Right lobe of liver (tissue), 4 donors: Measurements from ENCODE around the gene HIP1.

Experiments
- POLR2A ChIP-seq: fragments of 450-650 bp; IDR thresholded peaks from one replicate; pipeline ENCODE4 v1.6.1; 2017; ENCODE audit warnings: antibody characterized with exemption, mild to moderate bottlenecking
- TF ChIP-seq, protein P1 (sequence below), 4 donors: fragments of 200-600 bp in 3 of 4; fragments of 450-650 bp in 1 of 4; IDR thresholded peaks; one replicate each; pipeline versions ENCODE4 v1.5.1 to v1.8.0; 2016 to 2022; ENCODE audit warnings: antibody characterized with exemption in 4 of 4, mild to moderate bottlenecking in 2 of 4
- donor health status: DM: no; HTN: no; CAD: no.
- donor health status: DM: no; HTN: no; CAD: no.
- donor health status: DM: no; HTN: yes; CAD: no.

DNA sequence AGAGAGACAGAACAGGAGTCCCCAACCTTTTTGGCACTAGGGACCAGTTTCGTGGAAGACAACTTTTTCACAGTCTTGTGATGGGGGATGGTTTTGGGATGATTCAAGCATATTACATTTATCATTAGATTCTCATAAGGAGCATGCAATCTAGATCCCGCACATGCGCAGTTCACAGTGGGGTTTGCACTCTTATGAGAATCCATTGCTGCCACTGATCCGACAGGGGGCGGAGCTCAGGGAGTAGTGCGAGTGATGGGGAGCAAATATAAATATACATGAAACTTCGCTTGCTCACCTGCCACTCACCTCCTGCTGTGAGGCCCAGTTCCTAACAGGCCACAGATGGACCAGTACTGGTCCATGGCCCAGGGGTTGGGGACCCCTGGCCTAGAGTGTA is 19.1 kb upstream of the HIP1 start:
- TF ChIP-seq, protein P1, sequence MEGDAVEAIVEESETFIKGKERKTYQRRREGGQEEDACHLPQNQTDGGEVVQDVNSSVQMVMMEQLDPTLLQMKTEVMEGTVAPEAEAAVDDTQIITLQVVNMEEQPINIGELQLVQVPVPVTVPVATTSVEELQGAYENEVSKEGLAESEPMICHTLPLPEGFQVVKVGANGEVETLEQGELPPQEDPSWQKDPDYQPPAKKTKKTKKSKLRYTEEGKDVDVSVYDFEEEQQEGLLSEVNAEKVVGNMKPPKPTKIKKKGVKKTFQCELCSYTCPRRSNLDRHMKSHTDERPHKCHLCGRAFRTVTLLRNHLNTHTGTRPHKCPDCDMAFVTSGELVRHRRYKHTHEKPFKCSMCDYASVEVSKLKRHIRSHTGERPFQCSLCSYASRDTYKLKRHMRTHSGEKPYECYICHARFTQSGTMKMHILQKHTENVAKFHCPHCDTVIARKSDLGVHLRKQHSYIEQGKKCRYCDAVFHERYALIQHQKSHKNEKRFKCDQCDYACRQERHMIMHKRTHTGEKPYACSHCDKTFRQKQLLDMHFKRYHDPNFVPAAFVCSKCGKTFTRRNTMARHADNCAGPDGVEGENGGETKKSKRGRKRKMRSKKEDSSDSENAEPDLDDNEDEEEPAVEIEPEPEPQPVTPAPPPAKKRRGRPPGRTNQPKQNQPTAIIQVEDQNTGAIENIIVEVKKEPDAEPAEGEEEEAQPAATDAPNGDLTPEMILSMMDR (IDR thresholded peaks at IDR 0.05) = no peak
- TF ChIP-seq POLR2A = no peak
